Natural killer cell (primary cell): ENCODE data around the gene VPS11. TPM values are rescaled to one million over a fixed set of nuclear protein-coding genes. Genes with fewer than 3 reads are reported as not detected.

ENCODE experiments used
- ATAC-seq, 3 donors: fragments of 150-1000 bp in 2 of 3; fragments of 200-7000 bp in 1 of 3; cut with Tn5 transposase; 1 replicate in 1 of 3; 2 replicates in 2 of 3; pipeline ENCODE4 v1.10.0; 2021; ENCODE audit warnings: mild to moderate bottlenecking in 2 of 3, moderate library complexity in 2 of 3
- DNase-seq, 2 donors: peaks; one replicate each; pipeline versions ENCODE4 v3.0.0 to v3.0.0-alpha.2; 2013 to 2021; ENCODE audit warnings: mixed read lengths in 1 of 2
- H3K27ac ChIP-seq: one replicate; pipeline ENCODE4 v1.5.1; 2013; ENCODE audit warnings: mild to moderate bottlenecking, low read length
- H3K27me3 ChIP-seq: one replicate; pipeline ENCODE4 v1.6.1; 2013; ENCODE audit warnings: low read length; ENCODE audit not compliant: control insufficient read depth, insufficient read depth
- H3K36me3 ChIP-seq: one replicate; pipeline ENCODE4 v1.6.1; 2013; ENCODE audit warnings: low read length; ENCODE audit not compliant: control insufficient read depth, insufficient read depth
- H3K4me1 ChIP-seq: one replicate; pipeline ENCODE4 v1.6.1; 2013; ENCODE audit warnings: low read length; ENCODE audit not compliant: control insufficient read depth, insufficient read depth
- H3K4me3 ChIP-seq: one replicate; pipeline ENCODE4 v1.5.1; 2013; ENCODE audit warnings: low read length
- H3K9me3 ChIP-seq: one replicate; pipeline ENCODE4 v1.6.1; 2013; ENCODE audit warnings: low read length; ENCODE audit not compliant: control insufficient read depth, insufficient read depth
- H3K27ac Mint-ChIP-seq, 2 donors: one replicate each; pipeline ENCODE4 v1.8.0; 2022; ENCODE audit warnings: mild to moderate bottlenecking in 2 of 2, mixed read lengths in 2 of 2, moderate library complexity in 1 of 2
- H3K27me3 Mint-ChIP-seq, 2 donors: one replicate each; pipeline ENCODE4 v1.8.0; 2022; ENCODE audit warnings: low read depth in 2 of 2, mixed read lengths in 2 of 2
- H3K36me3 Mint-ChIP-seq: one replicate; pipeline ENCODE4 v1.8.0; 2022; ENCODE audit warnings: mixed read lengths
- H3K4me1 Mint-ChIP-seq, 2 donors: one replicate each; pipeline ENCODE4 v1.8.0; 2022; ENCODE audit warnings: mixed read lengths in 2 of 2
- H3K4me3 Mint-ChIP-seq: one replicate; pipeline ENCODE4 v1.8.0; 2022; ENCODE audit warnings: mild to moderate bottlenecking, moderate library complexity, mixed read lengths
- H3K9me3 Mint-ChIP-seq, 2 donors: one replicate each; pipeline ENCODE4 v1.8.0; 2022; ENCODE audit warnings: mixed read lengths in 2 of 2
- CTCF ChIP-seq: fragments of 200-600 bp; IDR thresholded peaks from one replicate; pipeline ENCODE4 v1.8.0; 2022; ENCODE audit warnings: antibody characterized with exemption
- WGBS: methylation state at CpG from one replicate; pipeline ENCODE4 v1.1.7; 2013; ENCODE audit warnings: missing lambda C conversion rate; ENCODE audit not compliant: insufficient coverage; 5-methylcytosine and 5-hydroxymethylcytosine counted together
- intact Hi-C: fragments of 100-400 bp; cut with micrococcal nuclease; formaldehyde crosslinking; loops from one replicate; pipeline ENCODE4 v1.14.2; 2022
- total RNA-seq, 4 donors: library from RNA; stranded (reverse); fragments of 120-200 nt in 1 of 4; gene quantifications; one replicate each; pipeline versions ENCODE4 v1.2.3 to v1.2.4, GENCODE V29; 2013 to 2022

VPS11 gene
- total RNA-seq, 3 donors from 2014 or later (not counting 1 experiment from before 2014, with no cell fraction given), result 91.4 to 101 (median 91.7) TPM

- peaks cover 2% of the 10 kb centered on the region for H3K36me3 ChIP-seq
- WGBS, result 93% methylated on average over 1 of the region's 1 CpG
- no peaks in the 10 kb centered on the region for H3K27me3 ChIP-seq
- no peak for ATAC-seq
- no peak overlapping the region for H3K27ac ChIP-seq
- Mint-ChIP-seq H3K9me3 (no peaks in the 10 kb centered on the region), H3K36me3 (no peaks in the 10 kb centered on the region), H3K27me3 (no peaks in the 10 kb centered on the region), H3K4me3 (no peak overlapping the region), H3K4me1 (peaks cover 21 to 35% of the 10 kb centered on the region in 2 donors), H3K27ac (no peak overlapping the region)
- H3K9me3 ChIP-seq, result no peaks in the 10 kb centered on the region
- TF ChIP-seq CTCF, result no peak
- H3K4me3 ChIP-seq, result no peak overlapping the region
- intact Hi-C loops, result no loop called here
- no peak for DNase-seq
- H3K4me1 ChIP-seq, result peaks cover 46% of the 10 kb centered on the region
Observed at GRCh38 chr11:119089319-119089718, 21.7 kb downstream of the VPS11 start.

- TF ChIP-seq CTCF, result no peak
- Mint-ChIP-seq H3K9me3 (no peaks in the 10 kb centered on the region), H3K4me1 (peaks cover 21 to 35% of the 10 kb centered on the region in 2 donors), H3K4me3 (no peak overlapping the region), H3K36me3 (no peaks in the 10 kb centered on the region), H3K27ac (no peak overlapping the region), H3K27me3 (no peaks in the 10 kb centered on the region)
- DNase-seq (no peak), ATAC-seq (no peak)
- intact Hi-C loops, result no loop called here
- Histone ChIP-seq H3K9me3 (no peaks in the 10 kb centered on the region), H3K27me3 (no peaks in the 10 kb centered on the region), H3K4me3 (no peak overlapping the region), H3K36me3 (peaks cover 2% of the 10 kb centered on the region), H3K4me1 (peaks cover 38% of the 10 kb centered on the region), H3K27ac (no peak overlapping the region)
- WGBS, result 93% methylated on average over 9 of the region's 9 CpGs
Observed at GRCh38 chr11:119091178-119091577, 23.6 kb downstream of the VPS11 start.

GRCh38 chr11:119091966-119092879 lies 24.6 kb downstream of the VPS11 start:
- H3K36me3 ChIP-seq, result peaks cover 8% of the 10 kb centered on the region
- H3K9me3 ChIP-seq, result no peaks in the 10 kb centered on the region
- Mint-ChIP-seq H3K4me3 (no peak overlapping the region), H3K27ac (peak overlapping the region in 1 of 2 donors; percentile 11), H3K4me1 (peaks cover 28 to 35% of the 10 kb centered on the region in 2 donors), H3K27me3 (no peaks in the 10 kb centered on the region), H3K9me3 (no peaks in the 10 kb centered on the region), H3K36me3 (peaks cover 7% of the 10 kb centered on the region)
- ATAC-seq (no peak), DNase-seq (no peak)
- H3K27ac ChIP-seq, result no peak overlapping the region
- 88% methylated on average over 13 of the region's 13 CpGs for WGBS
- no peak overlapping the region for H3K4me3 ChIP-seq
- intact Hi-C loops, result no loop called here
- TF ChIP-seq CTCF, result no peak
- peaks cover 39% of the 10 kb centered on the region for H3K4me1 ChIP-seq
- H3K27me3 ChIP-seq, result no peaks in the 10 kb centered on the region
